ENCODE results near the gene MSLN. TPM values are rescaled to one million over a fixed set of nuclear protein-coding genes. Genes with fewer than 3 reads are reported as not detected.
A peak's percentile ranks its signal among the peaks of the same experiment; 100 is the strongest.

Gene MSLN
- total and polyA plus RNA-seq, 2 of the 13 experiments (the other 11 are each of a cell fraction or from before 2014, with no cell fraction given), result 2.0 to 2.3 TPM

GRCh38 chr16:740764-741505 is 19.6 kb upstream of the MSLN start, which contains the start of gene CIAO3 (continued):
- TF ChIP-seq GATAD2A (CRISPR knock-in tag; IDR thresholded peaks at IDR 0.05) (peak; percentile 21; the same call in 1 of the 2 replicates), ZBTB20 (CRISPR knock-in tag; IDR thresholded peaks at IDR 0.05; ENCODE audit: borderline replicate concordance, low read depth) (peak; percentile 43; the same call in 1 of the 2 replicates), EP300 (IDR thresholded peaks at IDR 0.05; ENCODE audit: low read depth in 2 of 2, low read length in 2 of 2) (0 out of 4 replicates have a peak, but pooled peaks of 1 of the 2 experiments have one; percentile 11), EP300 (CRISPR knock-in tag; IDR thresholded peaks at IDR 0.05; ENCODE audit: borderline replicate concordance) (no peak; the same call in 1 of the 2 replicates), SP2 (CRISPR knock-in tag; IDR thresholded peaks at IDR 0.05) (0 out of 2 replicates have a peak, but pooled peaks have one; percentile 35), KAT8 (CRISPR knock-in tag; IDR thresholded peaks at IDR 0.05) (peak; percentile 95), ZNF652 (CRISPR knock-in tag; IDR thresholded peaks at IDR 0.05; ENCODE audit: borderline replicate concordance, low read depth) (no peak), SIX4 (CRISPR knock-in tag; IDR thresholded peaks at IDR 0.05) (0 out of 2 replicates have a peak, but pooled peaks have one; percentile 29), ZBTB2 (CRISPR knock-in tag; IDR thresholded peaks at IDR 0.05; ENCODE audit: low read depth) (peak; percentile 61; the same call in 1 of the 2 replicates), FOXK1 (CRISPR knock-in tag; IDR thresholded peaks at IDR 0.05; ENCODE audit: borderline replicate concordance, low read depth) (peak; percentile 93; the same call in 1 of the 2 replicates), ZNF362 (CRISPR knock-in tag; IDR thresholded peaks at IDR 0.05; ENCODE audit: borderline replicate concordance) (peak; percentile 51; the same call in 1 of the 2 replicates), ZNF768 (CRISPR knock-in tag; IDR thresholded peaks at IDR 0.05) (peak; percentile 55; the same call in 1 of the 2 replicates), TSC22D2 (CRISPR knock-in tag; IDR thresholded peaks at IDR 0.05; ENCODE audit: borderline replicate concordance) (peak; percentile 90), ZNF33B (CRISPR knock-in tag; IDR thresholded peaks at IDR 0.05) (peak; percentile 44; the same call in 1 of the 2 replicates), ZNF749 (CRISPR knock-in tag; IDR thresholded peaks at IDR 0.05; ENCODE audit: borderline replicate concordance) (no peak), CBX5 (CRISPR knock-in tag; IDR thresholded peaks at IDR 0.05; ENCODE audit: borderline replicate concordance) (0 out of 2 replicates have a peak, but pooled peaks have one; percentile 50), HDAC2 (CRISPR knock-in tag; IDR thresholded peaks at IDR 0.05) (peak; percentile 86), ZSCAN25 (CRISPR knock-in tag; IDR thresholded peaks at IDR 0.05) (peak; percentile 81; the same call in 1 of the 2 replicates), POLR2G (IDR thresholded peaks at IDR 0.05; ENCODE audit: low read depth, low read length) (peak; percentile 72), ZNF441 (CRISPR knock-in tag; IDR thresholded peaks at IDR 0.05; ENCODE audit: borderline replicate concordance) (0 out of 2 replicates have a peak, but pooled peaks have one; percentile 16), MTERF4 (CRISPR knock-in tag; IDR thresholded peaks at IDR 0.05) (no peak)

Data from HepG2 (cell line).